H9 (cell line): Measurements from ENCODE around the gene LARP7. TPM values are rescaled to one million over a fixed set of nuclear protein-coding genes. Genes with fewer than 3 reads are reported as not detected.

Experiments used
- DNase-seq: peaks from one replicate; pipeline ENCODE4 v3.0.0-alpha.2; 2017
- H2AFZ ChIP-seq: one replicate; pipeline ENCODE4 v1.6.1; 2013; ENCODE audit warnings: mild to moderate bottlenecking, low read length, control low read depth, moderate library complexity
- H2AK5ac ChIP-seq: 2 replicates; pipeline ENCODE4 v1.6.1; 2013; ENCODE audit warnings: low read length, control low read depth, mixed read lengths; ENCODE audit not compliant: insufficient read length
- H2BK120ac ChIP-seq: one replicate; pipeline ENCODE4 v1.6.1; 2013; ENCODE audit warnings: low read depth, mild to moderate bottlenecking, low read length, control low read depth, inconsistent platforms; ENCODE audit not compliant: poor library complexity, severe bottlenecking
- H2BK12ac ChIP-seq: 2 replicates; pipeline ENCODE4 v1.6.1; 2013; ENCODE audit warnings: low read length, control low read depth, mixed read lengths, low read depth; ENCODE audit not compliant: insufficient read length
- H2BK15ac ChIP-seq: 2 replicates; pipeline ENCODE4 v1.6.1; 2013; ENCODE audit warnings: low read depth, low read length, control low read depth
- H2BK20ac ChIP-seq: one replicate; pipeline ENCODE4 v1.6.1; 2013; ENCODE audit warnings: low read depth, mild to moderate bottlenecking, low read length, control low read depth, inconsistent platforms; ENCODE audit not compliant: poor library complexity, severe bottlenecking
- H2BK5ac ChIP-seq: 2 replicates; pipeline ENCODE4 v1.6.1; 2013; ENCODE audit warnings: low read length, control low read depth, mixed read lengths; ENCODE audit not compliant: insufficient read length
- H3K14ac ChIP-seq: 2 replicates; pipeline ENCODE4 v1.6.1; 2013; ENCODE audit warnings: low read length, control low read depth; ENCODE audit not compliant: insufficient read depth
- H3K18ac ChIP-seq: 2 replicates; pipeline ENCODE4 v1.6.1; 2013; ENCODE audit warnings: low read depth, mild to moderate bottlenecking, mixed read lengths, low read length, control low read depth; ENCODE audit not compliant: insufficient read length
- H3K23ac ChIP-seq: 2 replicates; pipeline ENCODE4 v1.6.1; 2013; ENCODE audit warnings: low read length, control low read depth, mixed read lengths, low read depth; ENCODE audit not compliant: insufficient read length
- H3K23me2 ChIP-seq: 2 replicates; pipeline ENCODE4 v1.6.1; 2013; ENCODE audit warnings: low read depth, mild to moderate bottlenecking, mixed read lengths, low read length, control low read depth; ENCODE audit not compliant: insufficient read length, poor library complexity, severe bottlenecking
- H3K27ac ChIP-seq: 2 replicates; pipeline ENCODE4 v1.5.1; 2013; ENCODE audit warnings: low read length, control low read depth, mixed read lengths, low read depth; ENCODE audit not compliant: insufficient read length
- H3K27me3 ChIP-seq: 2 replicates; pipeline ENCODE4 v1.6.1; 2013; ENCODE audit warnings: low read length, control low read depth, inconsistent platforms; ENCODE audit not compliant: insufficient read depth
- H3K4ac ChIP-seq: 2 replicates; pipeline ENCODE4 v1.6.1; 2013; ENCODE audit warnings: low read depth, mild to moderate bottlenecking, control low read depth, inconsistent platforms, low read length, moderate library complexity
- H3K4me1 ChIP-seq: 2 replicates; pipeline ENCODE4 v1.6.1; 2013; ENCODE audit warnings: low read length, control low read depth, inconsistent platforms; ENCODE audit not compliant: insufficient read depth
- H3K4me2 ChIP-seq: 2 replicates; pipeline ENCODE4 v1.6.1; 2013; ENCODE audit warnings: low read length, control low read depth, mixed read lengths; ENCODE audit not compliant: insufficient read length, insufficient read depth
- H3K56ac ChIP-seq: 2 replicates; pipeline ENCODE4 v1.6.1; 2013; ENCODE audit warnings: low read depth, mild to moderate bottlenecking, mixed read lengths, low read length, control low read depth; ENCODE audit not compliant: insufficient read length
- H3K79me1 ChIP-seq: 2 replicates; pipeline ENCODE4 v1.6.1; 2013; ENCODE audit warnings: low read depth, mild to moderate bottlenecking, moderate library complexity, low read length, control low read depth, inconsistent platforms; ENCODE audit not compliant: insufficient read depth, poor library complexity, severe bottlenecking
- H3K79me2 ChIP-seq: 2 replicates; pipeline ENCODE4 v1.6.1; 2013; ENCODE audit warnings: low read length, control low read depth, inconsistent platforms; ENCODE audit not compliant: insufficient read depth
- H3K9ac ChIP-seq: 2 replicates; pipeline ENCODE4 v1.6.1; 2013; ENCODE audit warnings: low read length, control low read depth, mixed read lengths; ENCODE audit not compliant: insufficient read length; ENCODE audit errors: extremely low read depth
- H3K9me3 ChIP-seq: one replicate; pipeline ENCODE4 v1.6.1; 2013; ENCODE audit warnings: low read depth, low read length, inconsistent platforms; ENCODE audit not compliant: control insufficient read depth
- H3T11ph ChIP-seq: one replicate; pipeline ENCODE4 v1.6.1; 2013; ENCODE audit warnings: mild to moderate bottlenecking, low read length, control low read depth, inconsistent platforms
- H4K20me1 ChIP-seq: one replicate; pipeline ENCODE4 v1.6.1; 2013; ENCODE audit not compliant: control insufficient read depth, insufficient read length, insufficient read depth
- H4K5ac ChIP-seq: 2 replicates; pipeline ENCODE4 v1.6.1; 2013; ENCODE audit warnings: low read depth, mild to moderate bottlenecking, mixed read lengths, low read length, control low read depth; ENCODE audit not compliant: insufficient read length
- H4K8ac ChIP-seq: replicated peaks from 2 replicates; pipeline ENCODE4 v1.6.1; 2013; ENCODE audit warnings: low read length, control low read depth, mixed read lengths, low read depth; ENCODE audit not compliant: insufficient read length
- H4K91ac ChIP-seq: 2 replicates; pipeline ENCODE4 v1.6.1; 2013; ENCODE audit warnings: low read depth, mild to moderate bottlenecking, moderate library complexity, mixed read lengths, low read length, control low read depth; ENCODE audit not compliant: insufficient read length
- H3K27ac Mint-ChIP-seq, 3 experiments: 2 replicates in 2 of 3; 3 replicates in 1 of 3; pipeline ENCODE4 v1.8.0; 2020 to 2021; ENCODE audit warnings: mixed read lengths in 3 of 3, mild to moderate bottlenecking in 1 of 3, moderate library complexity in 1 of 3
- H3K27me3 Mint-ChIP-seq: 2 replicates; pipeline ENCODE4 v1.8.0; 2021; ENCODE audit warnings: low read depth, mild to moderate bottlenecking, moderate library complexity, mixed read lengths
- H3K36me3 Mint-ChIP-seq, 3 experiments: 2 replicates in 2 of 3; 3 replicates in 1 of 3; pipeline ENCODE4 v1.8.0; 2020 to 2021; ENCODE audit warnings: low read depth in 3 of 3, mixed read lengths in 3 of 3; ENCODE audit not compliant: insufficient read depth in 1 of 3
- H3K4me1 Mint-ChIP-seq, 2 experiments: 2 replicates each; pipeline ENCODE4 v1.8.0; 2020; ENCODE audit warnings: mixed read lengths in 2 of 2
- H3K4me3 Mint-ChIP-seq, 2 experiments: 2 replicates in 1 of 2; 3 replicates in 1 of 2; pipeline ENCODE4 v1.8.0; 2020 to 2021; ENCODE audit warnings: mild to moderate bottlenecking in 2 of 2, mixed read lengths in 2 of 2, moderate library complexity in 1 of 2
- H3K9me3 Mint-ChIP-seq, 2 experiments: 2 replicates in 1 of 2; 3 replicates in 1 of 2; pipeline ENCODE4 v1.8.0; 2020; ENCODE audit warnings: mild to moderate bottlenecking in 2 of 2, mixed read lengths in 2 of 2, moderate library complexity in 1 of 2
- CTCF ChIP-seq: fragments of 200-600 bp; sonication (generic); conservative IDR thresholded peaks from 3 replicates; pipeline ENCODE4 v1.8.0; 2021; ENCODE audit warnings: antibody characterized with exemption, mild to moderate bottlenecking
- WGBS: extraction: QIAGEN DNeasy Blood & Tissue Kit; methylation state at CpG from one replicate; pipeline ENCODE4 v1.1.7; 2013; ENCODE audit warnings: missing lambda C conversion rate, low lambda C conversion rate, mixed read lengths; ENCODE audit not compliant: insufficient read length; ENCODE audit errors: extremely low coverage; 5-methylcytosine and 5-hydroxymethylcytosine counted together
- total RNA-seq: library from RNA; stranded (reverse); gene quantifications from 2 replicates; pipeline ENCODE4 v1.2.1, GENCODE V29; 2021

Gene LARP7
- total RNA-seq, 1 experiment from 2014 or later: 37.0 TPM

- Histone ChIP-seq H3K27me3 (no peaks in the 10 kb centered on the region), H3K23me2 (peaks cover 16% of the 10 kb centered on the region), H2BK20ac (no peak overlapping the region), H3K27ac (no peak overlapping the region), H3K4me2 (no peak overlapping the region), H2BK12ac (no peak overlapping the region), H3K56ac (no peak overlapping the region), H3K4ac (no peak overlapping the region), H3K9me3 (no peaks in the 10 kb centered on the region), H4K91ac (no peak overlapping the region), H3K79me2 (peaks cover 4% of the 10 kb centered on the region; the same call in 1 of the 2 replicates), H3K18ac (no peak overlapping the region), H2BK15ac (no peak overlapping the region), H3T11ph (no peak overlapping the region), H2BK5ac (no peak overlapping the region), H2AK5ac (no peak overlapping the region), H3K9ac (no peak overlapping the region), H3K79me1 (no peaks in the 10 kb centered on the region), H4K20me1 (no peaks in the 10 kb centered on the region), H4K5ac (no peak overlapping the region), H4K8ac (no peak overlapping the region), H3K14ac (no peak overlapping the region), H3K23ac (no peak overlapping the region), H3K4me1 (no peaks in the 10 kb centered on the region), H2AFZ (no peak overlapping the region), H2BK120ac (no peak overlapping the region)
- no peaks in the 10 kb centered on the region for H3K27me3 Mint-ChIP-seq
- DNase-seq: no peak
- no peak overlapping the region; a peak in 1 of 5 replicates for H3K4me3 Mint-ChIP-seq
- no CpG with 5 or more reads among the region's 1 CpG for WGBS
- H3K4me1 Mint-ChIP-seq: peaks cover 31% of the 10 kb centered on the region in 2 experiments
- H3K27ac Mint-ChIP-seq: peak overlapping the region in 1 of 3 experiments; percentile 5; a peak in 2 of 7 replicates
- TF ChIP-seq CTCF: no peak
- peaks cover 0 to 2% of the 10 kb centered on the region in 2 experiments; a peak in 3 of 5 replicates for H3K9me3 Mint-ChIP-seq
- peaks cover 5 to 26% (median 23%) of the 10 kb centered on the region in 3 experiments; a peak in 6 of 7 replicates for H3K36me3 Mint-ChIP-seq
Observed at GRCh38 chr4:112702892-112703291, 65.9 kb downstream of the LARP7 start.
